RPMI8226 (cell line): ENCODE results near the gene RIMOC1.

Experiments
- DNase-seq: peaks from one replicate; pipeline ENCODE4 v3.0.0-alpha.2; 2015

RIMOC1 gene, protein sequence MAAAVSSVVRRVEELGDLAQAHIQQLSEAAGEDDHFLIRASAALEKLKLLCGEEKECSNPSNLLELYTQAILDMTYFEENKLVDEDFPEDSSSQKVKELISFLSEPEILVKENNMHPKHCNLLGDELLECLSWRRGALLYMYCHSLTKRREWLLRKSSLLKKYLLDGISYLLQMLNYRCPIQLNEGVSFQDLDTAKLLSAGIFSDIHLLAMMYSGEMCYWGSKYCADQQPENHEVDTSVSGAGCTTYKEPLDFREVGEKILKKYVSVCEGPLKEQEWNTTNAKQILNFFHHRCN

GRCh38 chr5:41903892-41904799 is at the start of gene RIMOC1:
RIMOC1 (plus strand) TSS chr5:41904344; CDS start chr5:41904368, 24 bp downstream.
- DNase-seq = peak; percentile 100

DNA sequence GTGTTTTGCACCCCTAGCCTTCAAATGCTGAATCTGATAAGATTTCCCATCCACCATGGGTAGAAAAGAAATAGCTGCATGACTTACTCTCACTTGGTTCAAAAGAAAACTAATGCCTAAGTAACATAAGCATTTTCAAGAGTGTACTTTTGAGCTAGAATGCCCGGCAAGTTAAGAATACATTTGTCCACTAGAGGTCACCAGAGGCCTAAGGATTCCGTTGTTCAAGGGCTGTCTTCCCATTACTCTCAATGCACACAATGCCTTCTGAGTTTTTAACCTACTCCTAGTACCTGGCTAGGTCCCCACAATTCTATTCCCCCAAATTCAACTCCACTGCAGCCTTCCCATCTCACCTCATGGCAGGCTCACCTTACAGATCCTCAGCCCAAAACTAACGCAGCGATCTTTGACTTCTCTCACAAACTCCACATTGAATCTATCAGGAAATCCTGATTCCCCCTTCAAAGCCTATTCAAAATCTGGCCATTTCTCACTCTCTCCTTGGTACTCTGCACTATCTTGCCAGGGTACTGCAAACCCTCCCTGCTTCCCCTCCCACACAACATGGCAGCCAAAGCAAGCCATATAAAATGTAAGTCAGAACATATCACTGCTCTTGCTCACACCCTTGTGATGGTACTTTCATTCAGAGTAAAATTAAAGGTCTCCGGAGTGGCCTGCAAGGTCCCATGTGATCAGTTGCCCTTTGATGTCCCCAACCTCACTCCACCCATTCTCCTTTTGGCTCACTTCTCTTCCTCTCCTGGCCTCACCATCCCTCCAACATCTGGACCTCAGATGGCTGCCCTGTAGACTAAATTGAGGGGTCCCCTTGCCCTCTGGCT is 47.3 kb upstream of the RIMOC1 start:
- peak; percentile 78 for DNase-seq

GRCh38 chr5:41857989-41858388 is 46.2 kb upstream of the RIMOC1 start:
- DNase-seq = no peak

GRCh38 chr5:41858890-41859289 is 45.3 kb upstream of the RIMOC1 start:
- DNase-seq = no peak

- DNase-seq = no peak
Measured at GRCh38 chr5:41863871-41864486, 40.2 kb upstream of the RIMOC1 start.

DNA sequence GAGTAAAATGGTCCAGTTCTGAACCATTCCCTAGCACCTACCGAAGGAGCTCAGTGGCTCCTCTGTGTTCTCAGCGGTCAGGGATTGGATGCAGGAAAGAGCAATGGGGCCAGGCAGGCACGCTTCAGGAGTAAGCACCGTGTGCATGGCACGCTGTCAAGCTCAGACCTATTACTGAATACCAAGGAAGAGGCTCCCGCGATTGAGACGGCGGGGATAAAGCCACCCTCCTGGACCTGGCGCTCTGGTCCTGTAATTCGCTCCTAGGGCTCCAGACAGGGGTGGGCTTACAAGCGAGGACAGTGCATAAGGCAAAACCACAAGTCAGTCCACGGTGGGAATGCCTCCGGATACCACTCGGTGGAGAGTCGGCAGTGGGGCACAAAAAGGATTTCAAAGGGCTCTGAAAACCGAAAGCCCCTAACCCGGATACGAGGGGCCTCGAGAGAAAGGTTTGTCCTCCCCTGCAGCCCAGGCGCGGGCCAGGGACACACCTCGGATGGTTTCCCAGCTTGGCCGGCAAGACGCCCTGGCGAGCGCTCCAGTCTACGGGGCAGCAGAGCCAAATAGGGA is 34.9 kb upstream of the RIMOC1 start:
- DNase-seq = peak; percentile 15

GRCh38 chr5:41869724-41870626 is 34.2 kb upstream of the RIMOC1 start, which contains the start of gene OXCT1:
OXCT1 (minus strand) TSS chr5:41870425; CDS start chr5:41870358, 67 bp downstream.
- DNase-seq = peak; percentile 98

DNA sequence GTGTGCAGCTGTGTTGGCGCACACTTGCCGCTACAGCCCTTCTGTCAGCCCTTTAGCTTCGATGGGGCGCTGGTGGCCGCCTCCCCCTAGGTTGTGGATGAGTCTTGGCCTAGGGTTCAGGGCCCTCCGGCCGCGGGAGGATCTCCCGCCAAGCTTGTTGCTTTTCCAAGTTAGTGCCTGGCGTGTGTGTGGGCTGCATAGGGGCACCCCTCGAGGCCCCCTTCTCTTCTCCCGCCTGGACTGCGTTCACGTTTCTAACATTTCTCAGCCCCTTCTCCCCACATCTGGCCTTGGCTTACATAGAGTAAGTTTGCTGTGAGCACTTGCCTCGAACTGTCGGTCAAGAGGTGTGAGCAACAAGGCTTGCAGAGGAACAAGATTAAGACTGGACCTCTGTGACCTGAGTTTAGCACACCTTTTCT is 33.5 kb upstream of the RIMOC1 start:
- DNase-seq = no peak

DNA sequence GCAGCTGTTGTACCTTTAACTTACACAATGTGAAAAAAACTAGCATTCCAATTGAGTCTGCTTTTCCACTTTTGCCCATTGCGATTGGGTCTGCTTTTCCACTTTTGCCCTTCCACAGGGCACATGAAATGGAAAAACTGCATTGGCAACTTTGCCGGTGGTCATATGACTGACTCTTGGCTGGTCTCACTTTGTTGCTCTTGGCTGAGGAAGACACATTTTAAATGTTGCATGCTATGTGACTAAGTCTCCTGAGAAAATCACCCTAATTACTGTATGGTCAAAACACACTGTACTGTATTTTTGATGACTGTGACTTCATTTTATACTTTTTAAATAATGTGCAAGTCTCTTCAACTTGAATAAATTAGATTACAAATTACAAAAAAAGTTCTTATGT is 32.3 kb upstream of the RIMOC1 start:
- DNase-seq = no peak

GRCh38 chr5:41874512-41875060 is 29.6 kb upstream of the RIMOC1 start:
- DNase-seq = no peak

DNA sequence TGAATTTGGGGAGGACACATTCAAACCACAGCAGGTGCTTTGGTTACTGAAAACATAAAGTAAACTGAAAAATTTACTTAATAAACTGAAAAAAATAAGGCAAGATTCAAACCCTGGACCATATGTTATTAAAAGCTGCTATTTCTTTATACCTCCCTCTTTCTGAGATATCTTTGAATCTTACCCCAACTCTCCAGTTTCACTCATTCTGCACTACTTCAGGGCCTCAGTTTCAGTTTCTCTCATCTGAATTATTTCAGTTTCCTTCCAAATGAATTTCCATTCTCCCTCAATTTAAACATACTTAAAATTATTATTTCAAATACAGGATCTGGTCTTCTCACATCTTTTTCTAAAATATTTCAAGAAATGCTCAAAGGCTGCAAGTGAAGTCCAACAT is 29.0 kb upstream of the RIMOC1 start:
- DNase-seq = no peak

GRCh38 chr5:41876678-41877077 is 27.5 kb upstream of the RIMOC1 start:
- no peak for DNase-seq

DNA sequence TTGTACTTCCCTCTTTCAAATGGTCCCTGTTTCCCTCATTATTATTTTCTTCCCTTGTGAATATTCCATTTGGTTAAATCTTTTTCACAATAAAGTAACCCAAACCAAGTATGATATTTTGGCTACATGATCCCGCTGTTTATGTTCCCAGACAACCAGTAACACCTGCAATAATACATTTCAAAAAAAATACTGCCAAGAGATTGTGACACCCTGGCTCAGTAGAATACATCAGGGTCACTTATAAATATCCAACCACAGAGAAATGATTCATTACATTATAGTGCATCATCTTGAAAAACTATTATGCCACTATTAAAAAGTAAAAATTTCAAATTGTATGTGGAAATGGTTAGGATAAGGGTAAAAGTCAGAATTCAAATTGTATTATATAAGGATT is 26.7 kb upstream of the RIMOC1 start:
- no peak for DNase-seq

DNA sequence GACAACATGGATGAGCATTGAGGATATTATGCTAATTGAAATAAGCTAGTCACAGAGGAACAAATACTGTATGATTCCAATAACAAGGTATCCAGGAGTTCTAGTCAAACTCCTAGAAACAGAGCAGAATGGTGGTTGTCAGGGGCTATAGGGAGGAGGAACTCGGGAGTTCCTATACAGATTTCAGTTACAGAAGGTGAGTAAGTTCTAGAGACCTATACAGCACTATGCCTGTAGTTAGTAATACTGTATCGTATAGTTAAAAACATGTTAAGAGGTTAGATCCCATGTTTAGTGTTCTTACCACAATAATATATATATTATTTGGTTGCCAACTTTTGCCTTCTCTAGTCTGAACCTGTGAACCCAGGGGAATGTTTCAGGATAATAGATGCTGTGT is 26.0 kb upstream of the RIMOC1 start:
- DNase-seq = no peak

- DNase-seq = no peak
Measured at GRCh38 chr5:41878643-41879478, 25.3 kb upstream of the RIMOC1 start.

GRCh38 chr5:41882765-41883164 is 21.4 kb upstream of the RIMOC1 start:
- DNase-seq = peak; percentile 61

- DNase-seq = no peak
Measured at GRCh38 chr5:41883243-41883642, 20.9 kb upstream of the RIMOC1 start.

GRCh38 chr5:41883936-41884335 is 20.2 kb upstream of the RIMOC1 start:
- DNase-seq = no peak

GRCh38 chr5:41885286-41885685 is 18.9 kb upstream of the RIMOC1 start:
- DNase-seq = no peak
